ENCODE results near the gene RBMX.
"Not testable (repeated sequence)": the region's sequence is repeated elsewhere in the genome, so short reads cannot be mapped to it uniquely, and the experiment has no call there.

RBMX gene

DNA sequence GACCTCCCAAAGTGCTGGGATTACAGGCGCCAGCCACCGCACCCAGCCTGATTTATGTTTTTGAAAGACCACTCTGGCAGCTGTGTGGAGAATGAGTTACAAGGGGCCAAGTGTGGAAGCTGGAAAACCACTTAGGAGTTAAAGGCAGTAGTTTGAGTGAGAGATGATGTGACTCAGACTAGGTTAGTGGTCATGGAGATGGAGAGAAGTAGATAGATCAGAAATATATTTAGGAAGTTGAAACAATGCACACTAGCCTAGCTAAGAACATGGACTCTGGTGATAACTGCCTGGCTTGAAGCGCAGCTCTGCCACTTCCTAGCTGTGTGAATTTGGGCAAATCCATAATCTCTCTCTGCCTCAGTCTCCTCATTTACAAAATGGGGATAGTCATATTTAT, 11.9 kb upstream of the RBMX start:
- H3K4me3 ChIP-seq (ENCODE audit: low read depth, low read length): no peak overlapping the region
- TF ChIP-seq REPIN1 (tag by site-specific recombination; IDR thresholded peaks at IDR 0.05; ENCODE audit: low read depth): no peak
- no peak for TF ChIP-seq KLF8 (tag by site-specific recombination; IDR thresholded peaks at IDR 0.05)
- TF ChIP-seq, protein P1, sequence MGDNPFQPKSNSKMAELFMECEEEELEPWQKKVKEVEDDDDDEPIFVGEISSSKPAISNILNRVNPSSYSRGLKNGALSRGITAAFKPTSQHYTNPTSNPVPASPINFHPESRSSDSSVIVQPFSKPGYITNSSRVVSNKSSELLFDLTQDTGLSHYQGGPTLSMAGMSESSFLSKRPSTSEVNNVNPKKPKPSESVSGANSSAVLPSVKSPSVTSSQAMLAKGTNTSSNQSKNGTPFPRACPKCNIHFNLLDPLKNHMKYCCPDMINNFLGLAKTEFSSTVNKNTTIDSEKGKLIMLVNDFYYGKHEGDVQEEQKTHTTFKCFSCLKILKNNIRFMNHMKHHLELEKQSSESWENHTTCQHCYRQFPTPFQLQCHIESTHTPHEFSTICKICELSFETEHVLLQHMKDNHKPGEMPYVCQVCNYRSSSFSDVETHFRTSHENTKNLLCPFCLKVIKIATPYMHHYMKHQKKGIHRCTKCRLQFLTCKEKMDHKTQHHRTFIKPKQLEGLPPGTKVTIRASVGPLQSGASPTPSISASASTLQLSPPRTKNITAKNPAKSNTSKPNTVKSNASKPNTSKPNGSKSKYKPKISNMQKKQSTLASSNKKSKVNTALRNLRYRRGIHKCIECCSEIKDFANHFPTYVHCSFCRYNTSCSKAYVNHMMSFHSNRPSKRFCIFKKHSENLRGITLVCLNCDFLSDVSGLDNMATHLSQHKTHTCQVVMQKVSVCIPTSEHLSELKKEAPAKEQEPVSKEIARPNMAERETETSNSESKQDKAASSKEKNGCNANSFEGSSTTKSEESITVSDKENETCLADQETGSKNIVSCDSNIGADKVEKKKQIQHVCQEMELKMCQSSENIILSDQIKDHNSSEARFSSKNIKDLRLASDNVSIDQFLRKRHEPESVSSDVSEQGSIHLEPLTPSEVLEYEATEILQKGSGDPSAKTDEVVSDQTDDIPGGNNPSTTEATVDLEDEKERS (tag by site-specific recombination; IDR thresholded peaks at IDR 0.05): no peak
- TF ChIP-seq, protein P2, sequence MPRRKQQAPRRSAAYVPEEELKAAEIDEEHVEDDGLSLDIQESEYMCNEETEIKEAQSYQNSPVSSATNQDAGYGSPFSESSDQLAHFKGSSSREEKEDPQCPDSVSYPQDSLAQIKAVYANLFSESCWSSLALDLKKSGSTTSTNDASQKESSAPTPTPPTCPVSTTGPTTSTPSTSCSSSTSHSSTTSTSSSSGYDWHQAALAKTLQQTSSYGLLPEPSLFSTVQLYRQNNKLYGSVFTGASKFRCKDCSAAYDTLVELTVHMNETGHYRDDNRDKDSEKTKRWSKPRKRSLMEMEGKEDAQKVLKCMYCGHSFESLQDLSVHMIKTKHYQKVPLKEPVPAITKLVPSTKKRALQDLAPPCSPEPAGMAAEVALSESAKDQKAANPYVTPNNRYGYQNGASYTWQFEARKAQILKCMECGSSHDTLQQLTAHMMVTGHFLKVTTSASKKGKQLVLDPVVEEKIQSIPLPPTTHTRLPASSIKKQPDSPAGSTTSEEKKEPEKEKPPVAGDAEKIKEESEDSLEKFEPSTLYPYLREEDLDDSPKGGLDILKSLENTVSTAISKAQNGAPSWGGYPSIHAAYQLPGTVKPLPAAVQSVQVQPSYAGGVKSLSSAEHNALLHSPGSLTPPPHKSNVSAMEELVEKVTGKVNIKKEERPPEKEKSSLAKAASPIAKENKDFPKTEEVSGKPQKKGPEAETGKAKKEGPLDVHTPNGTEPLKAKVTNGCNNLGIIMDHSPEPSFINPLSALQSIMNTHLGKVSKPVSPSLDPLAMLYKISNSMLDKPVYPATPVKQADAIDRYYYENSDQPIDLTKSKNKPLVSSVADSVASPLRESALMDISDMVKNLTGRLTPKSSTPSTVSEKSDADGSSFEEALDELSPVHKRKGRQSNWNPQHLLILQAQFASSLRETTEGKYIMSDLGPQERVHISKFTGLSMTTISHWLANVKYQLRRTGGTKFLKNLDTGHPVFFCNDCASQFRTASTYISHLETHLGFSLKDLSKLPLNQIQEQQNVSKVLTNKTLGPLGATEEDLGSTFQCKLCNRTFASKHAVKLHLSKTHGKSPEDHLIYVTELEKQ (tag by site-specific recombination; IDR thresholded peaks at IDR 0.05; ENCODE audit: borderline replicate concordance): no peak
- no peak for TF ChIP-seq ZFHX2 (tag by site-specific recombination; conservative IDR thresholded peaks at IDR 0.05)
- TF ChIP-seq ZNF555 (tag by site-specific recombination; conservative IDR thresholded peaks at IDR 0.05): no peak
- no peak for TF ChIP-seq ZNF792 (tag by site-specific recombination; IDR thresholded peaks at IDR 0.05)
- TF ChIP-seq, protein P3, sequence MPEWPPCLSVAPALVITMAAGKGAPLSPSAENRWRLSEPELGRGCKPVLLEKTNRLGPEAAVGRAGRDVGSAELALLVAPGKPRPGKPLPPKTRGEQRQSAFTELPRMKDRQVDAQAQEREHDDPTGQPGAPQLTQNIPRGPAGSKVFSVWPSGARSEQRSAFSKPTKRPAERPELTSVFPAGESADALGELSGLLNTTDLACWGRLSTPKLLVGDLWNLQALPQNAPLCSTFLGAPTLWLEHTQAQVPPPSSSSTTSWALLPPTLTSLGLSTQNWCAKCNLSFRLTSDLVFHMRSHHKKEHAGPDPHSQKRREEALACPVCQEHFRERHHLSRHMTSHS (tag by site-specific recombination; IDR thresholded peaks at IDR 0.05): no peak
- TF ChIP-seq, protein P4, sequence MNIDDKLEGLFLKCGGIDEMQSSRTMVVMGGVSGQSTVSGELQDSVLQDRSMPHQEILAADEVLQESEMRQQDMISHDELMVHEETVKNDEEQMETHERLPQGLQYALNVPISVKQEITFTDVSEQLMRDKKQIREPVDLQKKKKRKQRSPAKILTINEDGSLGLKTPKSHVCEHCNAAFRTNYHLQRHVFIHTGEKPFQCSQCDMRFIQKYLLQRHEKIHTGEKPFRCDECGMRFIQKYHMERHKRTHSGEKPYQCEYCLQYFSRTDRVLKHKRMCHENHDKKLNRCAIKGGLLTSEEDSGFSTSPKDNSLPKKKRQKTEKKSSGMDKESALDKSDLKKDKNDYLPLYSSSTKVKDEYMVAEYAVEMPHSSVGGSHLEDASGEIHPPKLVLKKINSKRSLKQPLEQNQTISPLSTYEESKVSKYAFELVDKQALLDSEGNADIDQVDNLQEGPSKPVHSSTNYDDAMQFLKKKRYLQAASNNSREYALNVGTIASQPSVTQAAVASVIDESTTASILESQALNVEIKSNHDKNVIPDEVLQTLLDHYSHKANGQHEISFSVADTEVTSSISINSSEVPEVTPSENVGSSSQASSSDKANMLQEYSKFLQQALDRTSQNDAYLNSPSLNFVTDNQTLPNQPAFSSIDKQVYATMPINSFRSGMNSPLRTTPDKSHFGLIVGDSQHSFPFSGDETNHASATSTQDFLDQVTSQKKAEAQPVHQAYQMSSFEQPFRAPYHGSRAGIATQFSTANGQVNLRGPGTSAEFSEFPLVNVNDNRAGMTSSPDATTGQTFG (tag by site-specific recombination; IDR thresholded peaks at IDR 0.05; ENCODE audit: borderline replicate concordance): no peak
- no peaks in the 10 kb centered on the region for H3K9me3 ChIP-seq (ENCODE audit: control insufficient read depth, insufficient read depth, low read depth, low read length)
- no peaks in the 10 kb centered on the region for H3K4me1 ChIP-seq (ENCODE audit: control insufficient read depth, insufficient read depth, low read length)
- CTCF ChIA-PET: no interaction called here
- no peak overlapping the region for H3K27ac ChIP-seq (ENCODE audit: extremely low read depth, low read depth, low read length)
- H3K36me3 ChIP-seq (ENCODE audit: control insufficient read depth in 2 of 2, insufficient read depth in 1 of 2, low read length in 2 of 2): no peaks in the 10 kb centered on the region
- POLR2A ChIA-PET: interaction anchor here (0.6 to 2.4 kb wide), 2 partner anchors 12 to 17 kb away, joined by 3 to 22 read pairs; partner anchors contain the start of gene RBMX

DNA sequence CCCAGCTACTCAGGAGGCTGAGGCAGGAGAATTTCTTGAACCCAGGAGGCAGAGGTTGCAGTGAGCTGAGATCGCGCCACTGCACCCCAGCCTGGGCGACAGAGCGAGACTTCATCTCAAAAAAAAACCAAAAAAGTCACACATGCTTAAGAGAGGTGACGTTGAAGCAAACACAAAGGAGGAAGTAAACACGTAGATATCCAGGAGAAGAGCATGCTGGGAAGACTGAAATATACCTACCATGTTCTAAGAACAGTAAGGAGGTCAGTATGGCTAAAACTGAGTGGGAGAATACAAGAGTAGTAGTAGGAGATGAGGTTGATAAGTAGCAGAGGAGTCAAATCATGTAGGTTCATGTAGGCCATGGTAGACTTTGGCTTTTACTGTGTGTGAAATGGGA, 10.1 kb upstream of the RBMX start:
- CTCF ChIA-PET; H3K4me1 ChIP-seq (ENCODE audit: control insufficient read depth, insufficient read depth, low read length): not testable (repeated sequence)

DNA sequence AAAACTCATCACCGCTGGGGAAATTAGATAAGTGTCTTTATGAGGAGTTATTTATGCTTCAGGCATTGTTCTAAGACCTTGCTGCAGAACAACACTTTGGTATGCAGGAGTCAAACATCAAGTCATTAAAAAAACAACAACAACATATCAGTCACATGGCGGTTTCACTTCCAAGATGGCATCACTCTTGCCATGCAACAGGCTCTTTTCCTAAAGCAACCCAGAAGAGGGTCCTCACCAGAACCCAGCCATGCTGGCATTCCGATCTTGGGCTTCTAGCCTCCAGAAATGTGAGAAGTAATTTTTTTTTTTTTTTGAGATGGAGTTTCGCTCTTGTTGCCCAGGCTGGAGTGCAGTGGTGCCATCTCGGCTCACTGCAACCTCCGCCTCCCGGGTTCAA, 8.7 kb upstream of the RBMX start:
- Histone ChIP-seq H3K4me1 (ENCODE audit: control insufficient read depth, insufficient read depth, low read length) (no peaks in the 10 kb centered on the region), H3K9me3 (ENCODE audit: control insufficient read depth, insufficient read depth, low read depth, low read length) (no peaks in the 10 kb centered on the region), H3K4me3 (ENCODE audit: low read depth, low read length) (no peak overlapping the region), H3K27ac (ENCODE audit: extremely low read depth, low read depth, low read length) (no peak overlapping the region), H3K36me3 (ENCODE audit: control insufficient read depth in 2 of 2, insufficient read depth in 1 of 2, low read length in 2 of 2) (no peaks in the 10 kb centered on the region)
- ChIA-PET POLR2A (no interaction called here), CTCF (interaction anchor here (1.1 kb wide), 1 partner anchor 15 kb away, joined by 3 read pairs; no protein-coding TSS in a partner anchor)
- TF ChIP-seq ZNF211 (tag by site-specific recombination; IDR thresholded peaks at IDR 0.05; ENCODE audit: low read depth) (no peak), ZNF626 (tag by site-specific recombination; IDR thresholded peaks at IDR 0.05) (no peak), ZBTB7A (tag by site-specific recombination; IDR thresholded peaks at IDR 0.05; ENCODE audit: low read depth) (no peak), ZNF221 (tag by site-specific recombination; IDR thresholded peaks at IDR 0.05; ENCODE audit: borderline replicate concordance) (no peak), ZNF629 (tag by site-specific recombination; IDR thresholded peaks at IDR 0.05) (no peak)
- TF ChIP-seq, protein P5, sequence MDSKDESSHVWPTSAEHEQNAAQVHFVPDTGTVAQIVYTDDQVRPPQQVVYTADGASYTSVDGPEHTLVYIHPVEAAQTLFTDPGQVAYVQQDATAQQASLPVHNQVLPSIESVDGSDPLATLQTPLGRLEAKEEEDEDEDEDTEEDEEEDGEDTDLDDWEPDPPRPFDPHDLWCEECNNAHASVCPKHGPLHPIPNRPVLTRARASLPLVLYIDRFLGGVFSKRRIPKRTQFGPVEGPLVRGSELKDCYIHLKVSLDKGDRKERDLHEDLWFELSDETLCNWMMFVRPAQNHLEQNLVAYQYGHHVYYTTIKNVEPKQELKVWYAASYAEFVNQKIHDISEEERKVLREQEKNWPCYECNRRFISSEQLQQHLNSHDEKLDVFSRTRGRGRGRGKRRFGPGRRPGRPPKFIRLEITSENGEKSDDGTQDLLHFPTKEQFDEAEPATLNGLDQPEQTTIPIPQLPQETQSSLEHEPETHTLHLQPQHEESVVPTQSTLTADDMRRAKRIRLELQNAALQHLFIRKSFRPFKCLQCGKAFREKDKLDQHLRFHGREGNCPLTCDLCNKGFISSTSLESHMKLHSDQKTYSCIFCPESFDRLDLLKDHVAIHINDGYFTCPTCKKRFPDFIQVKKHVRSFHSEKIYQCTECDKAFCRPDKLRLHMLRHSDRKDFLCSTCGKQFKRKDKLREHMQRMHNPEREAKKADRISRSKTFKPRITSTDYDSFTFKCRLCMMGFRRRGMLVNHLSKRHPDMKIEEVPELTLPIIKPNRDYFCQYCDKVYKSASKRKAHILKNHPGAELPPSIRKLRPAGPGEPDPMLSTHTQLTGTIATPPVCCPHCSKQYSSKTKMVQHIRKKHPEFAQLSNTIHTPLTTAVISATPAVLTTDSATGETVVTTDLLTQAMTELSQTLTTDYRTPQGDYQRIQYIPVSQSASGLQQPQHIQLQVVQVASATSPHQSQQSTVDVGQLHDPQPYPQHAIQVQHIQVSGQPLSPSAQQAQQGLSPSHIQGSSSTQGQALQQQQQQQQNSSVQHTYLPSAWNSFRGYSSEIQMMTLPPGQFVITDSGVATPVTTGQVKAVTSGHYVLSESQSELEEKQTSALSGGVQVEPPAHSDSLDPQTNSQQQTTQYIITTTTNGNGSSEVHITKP (tag by site-specific recombination; IDR thresholded peaks at IDR 0.05): no peak

More for the DNA sequence above, 10.1 kb upstream of the RBMX start:
- not testable (repeated sequence) for H3K27ac ChIP-seq (ENCODE audit: extremely low read depth, low read depth, low read length); H3K36me3 ChIP-seq (ENCODE audit: control insufficient read depth in 2 of 2, insufficient read depth in 1 of 2, low read length in 2 of 2); H3K4me3 ChIP-seq (ENCODE audit: low read depth, low read length); H3K9me3 ChIP-seq (ENCODE audit: control insufficient read depth, insufficient read depth, low read depth, low read length)
- POLR2A ChIA-PET: interaction anchor here (2.4 kb wide), 1 partner anchor 10 kb away, joined by 22 read pairs; the partner anchor contains the start of gene RBMX
